ENCODE results near the gene LSP1. TPM values are rescaled to one million over a fixed set of nuclear protein-coding genes. Genes with fewer than 3 reads are reported as not detected.

LSP1 gene
- total and polyA plus RNA-seq, 2 of the 8 experiments (the other 6 are each of a cell fraction or from before 2014, with no cell fraction given): 0.03 TPM; not detected in 1

DNA sequence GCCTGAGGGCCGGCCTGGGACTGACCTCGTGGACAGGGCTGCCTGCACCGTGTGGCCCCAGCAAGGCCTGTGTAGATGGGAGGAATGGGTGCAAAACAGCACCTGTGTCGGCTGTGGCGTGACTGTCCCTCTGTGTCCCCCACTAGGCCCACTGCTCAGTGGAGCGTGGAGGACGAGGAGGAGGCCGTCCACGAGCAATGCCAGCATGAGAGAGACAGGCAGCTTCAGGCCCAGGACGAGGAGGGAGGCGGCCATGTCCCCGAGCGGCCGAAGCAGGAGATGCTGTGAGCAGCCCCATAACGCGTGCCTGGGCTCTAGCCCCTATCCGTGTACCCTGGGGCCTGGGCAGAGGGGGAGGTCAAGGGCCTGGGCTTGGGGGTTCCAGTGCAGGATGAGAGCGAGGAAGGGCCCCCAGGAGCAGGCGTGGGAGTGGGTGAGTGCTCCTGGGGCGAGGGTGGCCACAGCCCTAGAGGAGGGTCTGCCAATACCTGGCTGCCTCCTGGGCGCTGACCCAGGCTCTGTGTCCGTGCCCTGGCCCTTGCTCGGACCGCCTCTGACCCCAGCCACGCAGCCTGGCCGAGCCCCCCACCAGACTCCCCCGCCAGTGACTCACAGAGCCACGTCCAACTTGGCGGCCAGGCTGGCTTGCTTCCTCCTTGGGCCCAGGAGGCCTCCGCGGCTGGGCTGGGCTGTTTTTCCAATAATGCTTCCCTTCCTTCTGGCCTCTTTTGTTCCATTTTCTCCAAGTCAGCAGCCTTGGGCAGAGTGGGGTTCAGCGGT is 27.2 kb downstream of the LSP1 start:
- no peak overlapping the region for H4K5ac ChIP-seq (ENCODE audit: insufficient read length, low read depth, low read length)
- 91% methylated on average over 26 of the region's 32 CpGs; no CpG with 5 or more reads in 1 of the 2 experiments for WGBS, 2 experiments (ENCODE audit: extremely low coverage in 1 of 2, insufficient coverage in 1 of 2, insufficient read length in 1 of 2, insufficient replicate concordance in 2 of 2, low coverage in 1 of 2, low lambda C conversion rate in 2 of 2, missing lambda C conversion rate in 1 of 2)
- H2BK5ac ChIP-seq (ENCODE audit: low read depth, low read length): no peak overlapping the region
- H2BK15ac ChIP-seq (ENCODE audit: low read length): no peak overlapping the region
- H3K23me2 ChIP-seq (ENCODE audit: low read depth, low read length): peaks cover 7% of the 10 kb centered on the region; the same call in 1 of the 2 replicates
- no peak overlapping the region for H2BK120ac ChIP-seq (replicated peaks; ENCODE audit: low read depth, low read length)
- no peak overlapping the region for H3K14ac ChIP-seq (ENCODE audit: insufficient read length)
- H3K79me1 ChIP-seq (ENCODE audit: low read depth, low read length): no peaks in the 10 kb centered on the region
- no peak overlapping the region for H4K91ac ChIP-seq (replicated peaks; ENCODE audit: insufficient read length, low read length)
- ChIA-PET CTCF (ENCODE audit: partially characterized antibody) (interaction anchor here (1.2 to 5.5 kb wide), 7 partner anchors 46 to 273 kb away, joined by 3 to 170 read pairs (median 13); partner anchors contain the start of gene SYT8), POLR2A (ENCODE audit: partially characterized antibody) (no interaction called here)
- H4K8ac ChIP-seq (ENCODE audit: extremely low read depth, insufficient read depth, low read length): peak overlapping the region; percentile 28; the same call in 1 of the 2 replicates
- no peaks in the 10 kb centered on the region for H3K36me3 ChIP-seq (ENCODE audit: control insufficient read depth in 2 of 4, insufficient read depth in 4 of 4, low read length in 3 of 4)
- H3K27me3 ChIP-seq (replicated peaks in 1 of 4; ENCODE audit: control insufficient read depth in 3 of 4, extremely low read depth in 1 of 4, insufficient read depth in 3 of 4, low read length in 3 of 4): no peaks in the 10 kb centered on the region; a peak in 1 of 7 replicates
- H3K79me2 ChIP-seq (ENCODE audit: control insufficient read depth in 1 of 2, insufficient read depth in 2 of 2, low read length in 2 of 2): no peaks in the 10 kb centered on the region
- H3K23ac ChIP-seq (ENCODE audit: insufficient read length): no peak overlapping the region
- H4K20me1 ChIP-seq (replicated peaks in 1 of 2; ENCODE audit: control insufficient read depth in 1 of 2, insufficient read depth in 2 of 2, low read length in 2 of 2): no peaks in the 10 kb centered on the region
- no peak overlapping the region for H3K27ac ChIP-seq (ENCODE audit: low read depth, low read length)
- H3K4ac ChIP-seq (replicated peaks; ENCODE audit: insufficient read length, low read depth, low read length): no peak overlapping the region
- H3K56ac ChIP-seq (replicated peaks; ENCODE audit: insufficient read length, low read depth, low read length): no peak overlapping the region
- H3K4me2 ChIP-seq (ENCODE audit: insufficient read depth in 1 of 2, low read depth in 2 of 2, low read length in 2 of 2): no peak overlapping the region
- peaks cover 0 to 5% (median 2%) of the 10 kb centered on the region in 4 experiments; a peak in 3 of 7 replicates for H3K4me1 ChIP-seq (replicated peaks in 1 of 4; ENCODE audit: control insufficient read depth in 3 of 4, insufficient read depth in 4 of 4, low read length in 3 of 4)
- FAIRE-seq: no peak
- H3K18ac ChIP-seq (ENCODE audit: extremely low read depth, low read length): no peak overlapping the region
- DNase-seq (ENCODE audit: low read depth in 1 of 2, low spot score in 2 of 2): no peak
- no peak overlapping the region for H3K4me3 ChIP-seq (ENCODE audit: extremely low read depth in 1 of 4, insufficient read depth in 2 of 4, low read depth in 3 of 4, low read length in 4 of 4)
- no peak overlapping the region for H2AFZ ChIP-seq (ENCODE audit: low read length)
- H2BK20ac ChIP-seq (ENCODE audit: low read length): no peak overlapping the region
- H3K9ac ChIP-seq (replicated peaks in 1 of 4; ENCODE audit: extremely low read depth in 1 of 4, low read depth in 3 of 4, low read length in 3 of 4): no peak overlapping the region
- TF ChIP-seq TEAD4 (IDR thresholded peaks at IDR 0.05; ENCODE audit: low read depth, low read length) (no peak), ASH2L (IDR thresholded peaks at IDR 0.05; ENCODE audit: low read length) (no peak), CBX5 (IDR thresholded peaks at IDR 0.05; ENCODE audit: low read depth, low read length) (no peak), KDM5A (IDR thresholded peaks at IDR 0.05; ENCODE audit: low read length) (no peak), POU5F1 (IDR thresholded peaks at IDR 0.05; ENCODE audit: low read depth, low read length) (no peak), YY1 (IDR thresholded peaks at IDR 0.05; ENCODE audit: low read depth, low read length) (no peak)
- no peak overlapping the region for H2AK5ac ChIP-seq (ENCODE audit: low read depth, low read length)
- no peaks in the 10 kb centered on the region for H3K9me3 ChIP-seq (ENCODE audit: insufficient read depth in 2 of 2, low read depth in 1 of 2, low read length in 1 of 2)
- peak overlapping the region; percentile 90; the same call in 1 of the 2 replicates for H2BK12ac ChIP-seq (ENCODE audit: low read depth, low read length)

Data from H1 (cell line).